Measurements from ENCODE around the gene TMC5.
A peak's percentile ranks its signal among the peaks of the same experiment; 100 is the strongest.

The TMC5 gene

GRCh38 chr16:19507867-19508266 lies 90.2 kb downstream of the TMC5 start:
- DNase-seq (ENCODE audit: low read depth), result no peak

GRCh38 chr16:19512297-19512696 lies 94.6 kb downstream of the TMC5 start:
- no peak for DNase-seq (ENCODE audit: low read depth)

GRCh38 chr16:19513377-19514053 lies 95.8 kb downstream of the TMC5 start:
- DNase-seq (ENCODE audit: low read depth), result no peak

- no peak for DNase-seq (ENCODE audit: low read depth)
These were observed 98.1 kb downstream of the TMC5 start for GRCh38 chr16:19515757-19516156.

GRCh38 chr16:19517424-19518089 lies 99.9 kb downstream of the TMC5 start:
- DNase-seq (ENCODE audit: low read depth), result no peak

- no peak for DNase-seq (ENCODE audit: low read depth)
These were observed 100.7 kb downstream of the TMC5 start for GRCh38 chr16:19518388-19518787.

- no peak for DNase-seq (ENCODE audit: low read depth)
These were observed 103.2 kb downstream of the TMC5 start for GRCh38 chr16:19520861-19521331.

GRCh38 chr16:19521471-19522396 lies 104.1 kb downstream of the TMC5 start, which contains the start of gene GDE1:
TSS of gene GDE1 (minus strand) at chr16:19522098. CDS start at chr16:19521964, 134 bp downstream.
- peak; percentile 89 for DNase-seq (ENCODE audit: low read depth)

GRCh38 chr16:19522397-19522732 lies 104.7 kb downstream of the TMC5 start:
- no peak for DNase-seq (ENCODE audit: low read depth)

GRCh38 chr16:19522760-19523159 lies 105.1 kb downstream of the TMC5 start:
- DNase-seq (ENCODE audit: low read depth), result no peak

GRCh38 chr16:19523184-19523558 lies 105.5 kb downstream of the TMC5 start:
- no peak for DNase-seq (ENCODE audit: low read depth)

GRCh38 chr16:19523559-19524355 lies 106.1 kb downstream of the TMC5 start, which contains the start of gene CCP110:
TSS of gene CCP110 (plus strand) at chr16:19523942. CDS start at chr16:19527882, 3,940 bp downstream.
- DNase-seq (ENCODE audit: low read depth), result peak; percentile 90

GRCh38 chr16:19524356-19524615 lies 106.6 kb downstream of the TMC5 start:
- DNase-seq (ENCODE audit: low read depth), result no peak

- DNase-seq (ENCODE audit: low read depth), result no peak
These were observed 107.1 kb downstream of the TMC5 start for GRCh38 chr16:19524616-19525384.

GRCh38 chr16:19525385-19525723 lies 107.7 kb downstream of the TMC5 start:
- no peak for DNase-seq (ENCODE audit: low read depth)

GRCh38 chr16:19527161-19527560 lies 109.5 kb downstream of the TMC5 start:
- no peak for DNase-seq (ENCODE audit: low read depth)

- DNase-seq (ENCODE audit: low read depth), result no peak
These were observed 111.0 kb downstream of the TMC5 start for GRCh38 chr16:19528666-19529065.

- no peak for DNase-seq (ENCODE audit: low read depth)
These were observed 114.9 kb downstream of the TMC5 start for GRCh38 chr16:19532601-19533000.

- DNase-seq (ENCODE audit: low read depth), result no peak
These were observed 122.7 kb downstream of the TMC5 start for GRCh38 chr16:19540241-19540970.

GRCh38 chr16:19542138-19542821 lies 124.6 kb downstream of the TMC5 start:
- DNase-seq (ENCODE audit: low read depth), result no peak

Data from activated T-helper 1 cell treated with Interleukin-2 at 50 U/mL for 16 hours (primary cell).